Right cardiac atrium (tissue), 5 donors: ENCODE results near the gene CTU1. TPM values are rescaled to one million over a fixed set of nuclear protein-coding genes. Genes with fewer than 3 reads are reported as not detected.
A peak's percentile ranks its signal among the peaks of the same experiment; 100 is the strongest.

Experiments used
- ATAC-seq, 2 donors: fragments of 200-7000 bp; cut with Tn5 transposase; one replicate each; pipeline versions ENCODE4 v1.8.0 to v1.9.1; 2020; ENCODE audit warnings: moderate library complexity in 2 of 2, mild to moderate bottlenecking in 1 of 2
- DNase-seq, 3 donors: peaks; one replicate each; pipeline ENCODE4 v3.0.0-alpha.2; 2020
- H3K27ac ChIP-seq: one replicate; pipeline ENCODE4 v1.5.1; 2013; ENCODE audit warnings: mild to moderate bottlenecking, low read length, control low read depth, moderate library complexity
- H3K27me3 ChIP-seq: one replicate; pipeline ENCODE4 v1.6.1; 2013; ENCODE audit not compliant: control insufficient read depth, insufficient read depth
- H3K4me1 ChIP-seq: one replicate; pipeline ENCODE4 v1.6.1; 2013; ENCODE audit warnings: low read length; ENCODE audit not compliant: control insufficient read depth, insufficient read depth
- H3K4me3 ChIP-seq: one replicate; pipeline ENCODE4 v1.5.1; 2013; ENCODE audit warnings: low read length, control low read depth
- H3K9me3 ChIP-seq: one replicate; pipeline ENCODE4 v1.6.1; 2013; ENCODE audit warnings: low read length; ENCODE audit not compliant: control insufficient read depth
- WGBS: extraction: QIAGEN DNeasy Blood & Tissue Kit; methylation state at CpG from one replicate; pipeline ENCODE4 v1.1.7; 2013; 5-methylcytosine and 5-hydroxymethylcytosine counted together
- intact Hi-C, 4 donors: fragments of 100-400 bp; cut with DNase I; formaldehyde crosslinking; loops; one replicate each; pipeline versions ENCODE4 v1.11.0 to v1.14.0; 2022 to 2023
- polyA plus RNA-seq: library from polyadenylated mRNA; stranded (reverse); fragments of 200-250 nt; gene quantifications from one replicate; pipeline ENCODE4 v1.2.3, GENCODE V29; 2013
- total RNA-seq, 4 donors: library from RNA; stranded (reverse); fragmentation: NEBNext Ultra II Directional; extraction: Animal tissue kit (Norgen Biotek cat#: 25700); gene quantifications; one replicate each; pipeline ENCODE4 v1.2.1, GENCODE V29; 2021
- donor health status: healthy with polysubstance abuse.
- donor health status: DM: no; HTN: yes; CAD: no.
- donor health status: DM: no; HTN: no; CAD: no.
- donor health status: DM: no; HTN: yes; CAD: no; lungs with severe emphysema.
- donor health status: DM: yes; HTN: yes; CAD: no.

Gene CTU1
- total and polyA plus RNA-seq, 5 donors, result 2.0 to 5.3 (median 4.3) TPM

DNA sequence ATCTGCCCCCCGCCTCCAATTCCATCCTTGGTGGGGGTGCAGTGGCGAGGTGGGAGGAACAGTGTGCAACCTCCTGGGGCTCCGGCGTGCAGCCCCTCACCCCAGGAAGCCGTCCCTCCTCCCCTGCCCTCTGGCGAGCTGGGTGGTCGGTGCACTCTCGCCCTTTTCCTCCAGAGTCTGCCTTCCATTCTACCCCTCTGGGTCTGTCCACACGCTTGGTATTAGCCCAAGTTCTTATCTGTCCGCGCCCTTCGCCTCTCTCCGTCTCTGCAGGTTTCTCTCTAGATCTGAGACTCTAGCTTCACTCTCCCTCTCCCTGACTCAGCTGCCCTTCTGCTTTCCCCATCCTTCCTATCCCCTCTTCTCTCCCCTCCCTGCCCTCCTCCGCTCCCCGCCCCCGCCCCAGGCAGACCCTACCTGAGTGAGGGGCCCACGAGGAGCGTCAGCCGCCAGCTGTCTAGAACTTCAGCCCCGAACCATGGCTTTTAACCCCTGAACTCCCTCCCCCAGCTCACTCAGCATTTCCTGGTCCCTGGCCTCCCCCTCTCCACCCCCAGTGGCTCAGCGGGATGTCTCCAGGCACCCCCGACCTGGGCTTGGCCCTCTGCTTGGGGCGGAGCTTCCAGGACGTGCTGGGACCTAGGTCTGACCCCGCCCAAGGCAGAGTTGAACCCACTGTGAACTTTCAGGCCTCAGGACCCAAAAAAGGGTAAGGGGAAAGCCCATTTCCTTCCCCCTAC is 42.8 kb downstream of the CTU1 start:
- H3K4me3 ChIP-seq, result peak overlapping the region; percentile 27
- H3K27ac ChIP-seq, result no peak overlapping the region
- 12% methylated on average over 25 of the region's 25 CpGs for WGBS
- H3K27me3 ChIP-seq, result no peaks in the 10 kb centered on the region
- H3K4me1 ChIP-seq, result peaks cover 3% of the 10 kb centered on the region
- DNase-seq (no peak), ATAC-seq (peak; percentile 30 to 45)
- intact Hi-C loops, result no loop called here
- H3K9me3 ChIP-seq, result no peaks in the 10 kb centered on the region

DNA sequence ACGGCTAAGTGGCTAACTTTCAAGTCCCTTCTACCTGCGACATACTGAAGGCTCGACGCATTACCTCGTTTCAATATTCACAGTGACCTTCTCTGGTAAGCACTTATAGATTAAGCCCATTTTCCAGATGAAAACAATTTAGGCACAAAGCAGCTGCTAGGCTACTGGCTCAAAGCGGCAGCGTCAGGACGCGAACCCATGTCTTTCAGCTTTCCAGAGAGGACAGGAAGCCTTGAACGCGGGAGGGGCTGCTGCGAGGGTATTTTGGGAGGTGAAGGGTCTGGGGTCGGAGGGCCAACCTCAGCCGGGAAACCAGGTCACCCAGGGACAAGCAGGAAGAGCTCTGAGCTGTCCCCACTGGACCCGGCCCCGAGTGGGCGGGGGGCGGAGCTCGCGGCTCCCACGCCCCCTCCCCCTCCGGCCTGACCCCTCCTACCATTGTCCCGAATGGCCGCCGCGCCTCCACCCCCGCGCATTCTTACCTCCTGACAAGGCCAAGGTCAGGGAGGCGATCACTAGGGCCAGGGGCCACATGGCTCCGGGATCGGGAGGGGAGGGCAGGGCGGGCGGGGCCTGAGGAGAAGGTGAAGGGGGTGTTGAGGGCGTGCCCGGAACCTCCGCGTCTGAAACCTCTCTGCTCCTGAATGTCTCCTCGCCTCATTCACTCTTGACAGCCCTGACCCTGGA is 43.5 kb downstream of the CTU1 start, which contains the start of gene KLK13:
Gene KLK13 (minus strand): TSS at position 559 of the 687 bp plus-strand sequence. CDS start 25 bp downstream, at position 534.
- ATAC-seq (peak; percentile 81 to 91), DNase-seq (peak; percentile 46 to 82 (median 76))
- Histone ChIP-seq H3K27ac (no peak within 1 kb of the TSS), H3K4me3 (peak within 1 kb of the TSS; percentile 27), H3K27me3 (no peaks in the 10 kb centered on the region), H3K4me1 (peaks cover 3% of the 10 kb centered on the region), H3K9me3 (no peaks in the 10 kb centered on the region)
- intact Hi-C loops, result no loop called here
- WGBS, result 13% methylated on average over 38 of the region's 38 CpGs

DNA sequence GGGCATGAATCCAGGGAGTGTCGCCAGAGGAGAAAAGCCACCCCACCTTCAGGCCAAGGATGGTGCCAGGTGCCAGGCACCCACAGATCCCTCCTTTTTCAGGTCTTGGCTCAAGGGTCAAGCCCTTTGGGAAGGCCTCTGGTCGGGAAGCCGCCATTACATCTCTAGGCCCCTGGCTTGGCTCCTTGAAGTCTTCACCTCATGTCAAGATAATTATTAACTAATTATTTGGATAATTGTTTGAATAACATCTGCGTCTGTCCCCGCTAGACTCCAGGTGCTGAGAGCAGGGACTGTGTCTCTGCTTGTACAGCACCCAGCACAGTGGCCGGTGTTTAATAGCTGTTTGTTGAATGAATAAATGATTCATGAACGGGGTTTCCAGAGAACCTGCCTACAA is 44.5 kb downstream of the CTU1 start:
- Histone ChIP-seq H3K27ac (no peak overlapping the region), H3K27me3 (no peaks in the 10 kb centered on the region)
- ATAC-seq, result no peak

DNA sequence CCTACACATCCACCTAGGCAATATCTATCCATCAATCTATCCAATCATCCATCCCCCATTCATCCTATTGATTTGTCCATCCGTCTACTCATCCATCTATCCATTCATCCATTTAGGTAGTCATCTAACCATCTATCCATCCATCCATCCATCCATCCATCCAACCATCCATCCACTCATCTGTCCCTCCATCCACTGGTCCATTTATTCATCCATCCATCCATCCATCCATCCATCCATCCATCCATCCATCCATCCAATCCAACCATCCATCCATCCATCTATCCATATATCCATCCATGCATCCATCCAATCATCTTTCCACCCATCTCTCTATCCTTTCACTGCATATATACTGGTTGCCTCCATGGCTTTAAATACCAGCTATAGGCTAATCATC is 47.2 kb downstream of the CTU1 start:
- no peak overlapping the region for H3K4me3 ChIP-seq
- H3K4me1 ChIP-seq, result peaks cover 3% of the 10 kb centered on the region
- no peak overlapping the region for H3K27ac ChIP-seq
- intact Hi-C loops, result no loop called here
- H3K9me3 ChIP-seq, result no peaks in the 10 kb centered on the region
- H3K27me3 ChIP-seq, result no peaks in the 10 kb centered on the region
- WGBS, result 0% methylated on average over 1 of the region's 1 CpG
- ATAC-seq (no peak), DNase-seq (no peak)

More for the DNA sequence above, 44.5 kb downstream of the CTU1 start:
- Histone ChIP-seq H3K9me3 (no peaks in the 10 kb centered on the region), H3K4me3 (no peak overlapping the region), H3K4me1 (peaks cover 3% of the 10 kb centered on the region)
- intact Hi-C loops, result no loop called here
- DNase-seq, result no peak
- WGBS, result 92% methylated on average over 7 of the region's 7 CpGs

- no peaks in the 10 kb centered on the region for H3K27me3 ChIP-seq
- DNase-seq (no peak), ATAC-seq (no peak)
- H3K4me1 ChIP-seq, result peaks cover 3% of the 10 kb centered on the region
- no peak overlapping the region for H3K27ac ChIP-seq
- 64% methylated on average over 4 of the region's 4 CpGs for WGBS
- no peaks in the 10 kb centered on the region for H3K9me3 ChIP-seq
- H3K4me3 ChIP-seq, result no peak overlapping the region
- intact Hi-C loops, result no loop called here
These were observed 47.9 kb downstream of the CTU1 start for GRCh38 chr19:51060336-51060735.

DNA sequence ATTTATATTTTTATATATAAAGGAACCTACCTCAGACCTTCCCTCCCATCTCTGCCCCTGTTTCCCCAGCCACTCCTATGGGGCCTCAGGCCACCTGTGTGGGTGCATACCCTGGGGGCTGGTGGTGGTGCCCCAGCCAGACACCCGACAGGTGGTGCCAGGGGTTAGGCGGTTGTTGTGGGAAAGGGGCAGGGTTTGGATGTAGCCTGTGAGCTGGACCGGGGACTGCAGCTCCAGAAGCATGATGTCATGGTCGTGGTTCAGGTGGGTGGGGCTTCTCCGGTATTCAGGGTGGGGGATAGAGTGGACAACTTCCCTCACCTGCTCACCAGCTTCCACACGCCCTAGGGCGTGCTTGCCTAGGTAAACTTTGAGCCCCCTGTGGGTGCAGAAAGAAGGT is 48.5 kb downstream of the CTU1 start:
- WGBS, result 78% methylated on average over 7 of the region's 7 CpGs
- ATAC-seq (no peak), DNase-seq (no peak)
- H3K27ac ChIP-seq, result no peak overlapping the region
- H3K4me1 ChIP-seq, result no peaks in the 10 kb centered on the region
- intact Hi-C loops, result no loop called here
- H3K4me3 ChIP-seq, result no peak overlapping the region
- H3K27me3 ChIP-seq, result no peaks in the 10 kb centered on the region
- H3K9me3 ChIP-seq, result no peaks in the 10 kb centered on the region

- DNase-seq (no peak), ATAC-seq (no peak)
- Histone ChIP-seq H3K4me1 (no peaks in the 10 kb centered on the region), H3K4me3 (no peak overlapping the region), H3K9me3 (no peaks in the 10 kb centered on the region), H3K27me3 (no peaks in the 10 kb centered on the region), H3K27ac (no peak overlapping the region)
- intact Hi-C loops, result no loop called here
These were observed 52.3 kb downstream of the CTU1 start for GRCh38 chr19:51055866-51056265.

Other genes starting within 250 kb of the CTU1 start
- not detected for gene KLK2, start 235.0 kb downstream of the CTU1 start, total RNA-seq
- not detected for gene KLK2, start 235.0 kb downstream of the CTU1 start, polyA plus RNA-seq
- gene KLK4, start 197.0 kb downstream of the CTU1 start, total RNA-seq, result not detected
- gene KLK4, start 197.0 kb downstream of the CTU1 start, polyA plus RNA-seq, result not detected
- not detected for gene KLK5, start 155.4 kb downstream of the CTU1 start, total RNA-seq
- not detected for gene KLK5, start 155.4 kb downstream of the CTU1 start, polyA plus RNA-seq
- not detected for gene KLK6, start 138.8 kb downstream of the CTU1 start, total RNA-seq
- gene KLK6, start 138.8 kb downstream of the CTU1 start, polyA plus RNA-seq, result not detected
- not detected for gene KLK7, start 124.5 kb downstream of the CTU1 start, total RNA-seq
- gene KLK7, start 124.5 kb downstream of the CTU1 start, polyA plus RNA-seq, result not detected
- not detected for gene KLK8, start 106.8 kb downstream of the CTU1 start, total RNA-seq
- 0.07 TPM for gene KLK8, start 106.8 kb downstream of the CTU1 start, polyA plus RNA-seq
- under 1 TPM in 3 of 4 donors, not detected in 1; 0.48 to 0.89 (median 0.50) TPM for gene KLK10, start 88.7 kb downstream of the CTU1 start, total RNA-seq
- gene KLK10, start 88.7 kb downstream of the CTU1 start, polyA plus RNA-seq, result 0.48 TPM
- gene KLK11, start 81.8 kb downstream of the CTU1 start, total RNA-seq, result under 1 TPM in 3 of 4 donors, not detected in 1; 0.50 to 0.69 (median 0.50) TPM
- 0.14 TPM for gene KLK11, start 81.8 kb downstream of the CTU1 start, polyA plus RNA-seq
- gene KLK12, start 73.4 kb downstream of the CTU1 start, total RNA-seq, result not detected
- not detected for gene KLK12, start 73.4 kb downstream of the CTU1 start, polyA plus RNA-seq
- not detected for gene KLK13, start 43.3 kb downstream of the CTU1 start, total RNA-seq
- 0.20 TPM for gene KLK13, start 43.3 kb downstream of the CTU1 start, polyA plus RNA-seq
- 1 to 10 TPM in 1 of 4 donors, under 1 TPM in 1, not detected in 2; 0.31 to 1.0 TPM for gene KLK14, start 25.5 kb downstream of the CTU1 start, total RNA-seq
- gene KLK14, start 25.5 kb downstream of the CTU1 start, polyA plus RNA-seq, result not detected
- 1 to 10 TPM; 2.9 to 6.0 (median 4.7) TPM for gene SIGLEC9, start 16.5 kb upstream of the CTU1 start, total RNA-seq
- gene SIGLEC9, start 16.5 kb upstream of the CTU1 start, polyA plus RNA-seq, result 1.2 TPM
- 1 to 10 TPM; 1.3 to 2.4 (median 2.0) TPM for gene SIGLEC7, start 33.9 kb upstream of the CTU1 start, total RNA-seq
- gene SIGLEC7, start 33.9 kb upstream of the CTU1 start, polyA plus RNA-seq, result 0.59 TPM
- gene CD33, start 116.7 kb upstream of the CTU1 start, total RNA-seq, result 1 to 10 TPM; 2.3 to 6.0 (median 4.1) TPM
- gene CD33, start 116.7 kb upstream of the CTU1 start, polyA plus RNA-seq, result 2.4 TPM
- gene SIGLECL1, start 142.7 kb upstream of the CTU1 start, total RNA-seq, result not detected
- gene SIGLECL1, start 142.7 kb upstream of the CTU1 start, polyA plus RNA-seq, result not detected
- gene IGLON5, start 203.2 kb upstream of the CTU1 start, total RNA-seq, result under 1 TPM in 1 of 4 donors, not detected in 3; 0.31 TPM
- 0.07 TPM for gene IGLON5, start 203.2 kb upstream of the CTU1 start, polyA plus RNA-seq
- gene VSIG10L, start 233.7 kb upstream of the CTU1 start, total RNA-seq, result 1 to 10 TPM in 3 of 4 donors, under 1 TPM in 1; 0.85 to 2.2 (median 1.6) TPM
- gene VSIG10L, start 233.7 kb upstream of the CTU1 start, polyA plus RNA-seq, result 2.0 TPM